Measurements from ENCODE around the gene LACTB. TPM values are rescaled to one million over a fixed set of nuclear protein-coding genes. Genes with fewer than 3 reads are reported as not detected.

The LACTB gene, protein sequence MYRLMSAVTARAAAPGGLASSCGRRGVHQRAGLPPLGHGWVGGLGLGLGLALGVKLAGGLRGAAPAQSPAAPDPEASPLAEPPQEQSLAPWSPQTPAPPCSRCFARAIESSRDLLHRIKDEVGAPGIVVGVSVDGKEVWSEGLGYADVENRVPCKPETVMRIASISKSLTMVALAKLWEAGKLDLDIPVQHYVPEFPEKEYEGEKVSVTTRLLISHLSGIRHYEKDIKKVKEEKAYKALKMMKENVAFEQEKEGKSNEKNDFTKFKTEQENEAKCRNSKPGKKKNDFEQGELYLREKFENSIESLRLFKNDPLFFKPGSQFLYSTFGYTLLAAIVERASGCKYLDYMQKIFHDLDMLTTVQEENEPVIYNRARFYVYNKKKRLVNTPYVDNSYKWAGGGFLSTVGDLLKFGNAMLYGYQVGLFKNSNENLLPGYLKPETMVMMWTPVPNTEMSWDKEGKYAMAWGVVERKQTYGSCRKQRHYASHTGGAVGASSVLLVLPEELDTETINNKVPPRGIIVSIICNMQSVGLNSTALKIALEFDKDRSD
- total RNA-seq (2013; cell fraction: nucleolus; rRNA removed): 28.6 and 37.5 TPM in 2 replicates
- total RNA-seq (2014; rRNA removed): 13.1 and 13.4 TPM in 2 replicates
- total RNA-seq (2014; rRNA removed; fragmentation: Illumina TruSeq; extraction: Trizol): 28.4 and 28.5 TPM in 2 replicates
- total RNA-seq (2021): 16.2 and 20.0 TPM in 2 replicates
- polyA plus RNA-seq (2011; ENCODE audit: low read depth): 11.2 TPM
- 35.3 and 52.7 TPM in 2 replicates for polyA plus RNA-seq (2011; rRNA removed)
- polyA plus RNA-seq (2011; cell fraction: cytosol; rRNA removed): 9.2 and 10.4 TPM in 2 replicates
- polyA plus RNA-seq (2011; cell fraction: nucleus; rRNA removed): 10.1 and 12.2 TPM in 2 replicates
- 14.6 and 21.3 TPM in 2 replicates for polyA plus RNA-seq (2012)
- 30.1 and 62.8 TPM in 2 replicates for polyA plus RNA-seq (2014; fragmentation: Illumina TruSeq; extraction: Trizol)
- polyA plus RNA-seq (2014; fragmentation: Nextera tagmentation; extraction: Ambion mirVana): 10 to 100 TPM in 1 of 2 experiments, 1 to 10 TPM in 1; 5.0 to 12.0 TPM
- polyA plus RNA-seq (2014; rRNA removed): 13.2 and 20.1 TPM in 2 replicates
- 10 to 100 TPM; 14.6 to 17.0 TPM for polyA plus RNA-seq (2016; fragmentation: Nextera tagmentation; extraction: Ambion mirVana)
- polyA minus RNA-seq (2011; rRNA and poly(A)+ RNA removed): 5.8 and 11.8 TPM in 2 replicates
- 4.4 and 5.4 TPM in 2 replicates for polyA minus RNA-seq (2011; cell fraction: cytosol; rRNA and poly(A)+ RNA removed)
- polyA minus RNA-seq (2011; cell fraction: nucleus; rRNA and poly(A)+ RNA removed): 5.8 and 6.1 TPM in 2 replicates
- Bru-seq, nascent RNA: percentile 85 among the genes with signal in this experiment
- percentile 85 among the genes with signal in this experiment for BruChase-seq, experiment 1, labeled RNA remaining after a 6-hour chase
- percentile 83 among the genes with signal in this experiment for BruChase-seq, experiment 2, labeled RNA remaining after a 2-hour chase
- long read RNA-seq, experiment 1, partial matches to known transcripts: 3 of 4 reads
- long read RNA-seq, experiment 1, other reads (novel, unspliced or antisense): 0 of 4 reads
- long read RNA-seq, experiment 2, partial matches to known transcripts: 1 of 5 reads
- long read RNA-seq, experiment 2, other reads (novel, unspliced or antisense): 1 of 5 reads

DNA sequence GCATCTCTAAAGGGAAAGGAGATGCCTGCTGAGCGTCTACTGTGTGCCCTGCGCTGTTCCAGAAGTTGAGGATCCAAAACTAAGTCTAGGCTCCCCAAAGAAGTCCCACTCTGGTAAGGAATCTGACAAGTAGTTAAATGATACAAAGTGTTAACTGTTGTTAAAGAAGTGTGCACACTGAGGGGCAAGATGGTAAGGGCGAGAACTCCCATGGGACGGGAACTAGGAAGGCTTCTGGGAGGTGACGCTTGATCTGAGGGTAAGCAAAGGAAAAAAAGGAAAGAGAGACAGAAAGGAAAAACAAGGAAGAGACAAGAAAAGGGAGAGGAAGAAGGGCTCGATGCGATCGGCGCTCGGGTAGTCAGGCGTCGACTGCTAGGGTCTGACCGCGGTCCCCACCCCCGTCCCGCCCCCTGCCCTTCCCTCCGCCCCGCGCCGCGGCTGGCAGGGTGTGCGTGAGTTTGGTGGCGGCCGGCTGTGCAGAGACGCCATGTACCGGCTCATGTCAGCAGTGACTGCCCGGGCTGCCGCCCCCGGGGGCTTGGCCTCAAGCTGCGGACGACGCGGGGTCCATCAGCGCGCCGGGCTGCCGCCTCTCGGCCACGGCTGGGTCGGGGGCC is at the start of gene LACTB:
Gene LACTB (plus strand): TSS at position 480 of the 620 bp plus-strand sequence. CDS start 11 bp downstream, at position 491.
- intact Hi-C loops (cut with micrococcal nuclease; ENCODE audit: unreplicated experiment): loop anchor here (5.0 kb wide), 1 partner anchor 36 kb away; the partner anchor contains the start of gene RPS27L
- TF ChIP-seq TCF12 (IDR thresholded peaks at IDR 0.05; ENCODE audit: low read depth, low read length): 0 out of 2 replicates have a peak, but pooled peaks have one; percentile 17
- TF ChIP-seq WRNIP1 (IDR thresholded peaks at IDR 0.05; ENCODE audit: borderline replicate concordance, low read depth, low read length): no peak
- peak; percentile 65 for TF ChIP-seq RUNX3 (IDR thresholded peaks at IDR 0.05; ENCODE audit: low read length)
- peak; percentile 71 for TF ChIP-seq POLR2A (IDR thresholded peaks at IDR 0.05; ENCODE audit: low read depth, low read length)
- TF ChIP-seq MEF2B (IDR thresholded peaks at IDR 0.05; ENCODE audit: partially characterized antibody, poor library complexity, severe bottlenecking): peak; percentile 25
- TF ChIP-seq YY1 (IDR thresholded peaks at IDR 0.05; ENCODE audit: low read depth, low read length): peak; percentile 89
- TF ChIP-seq FOXK2 (IDR thresholded peaks at IDR 0.05): peak; percentile 59
- 0 out of 2 replicates have a peak, but pooled peaks have one; percentile 36 for TF ChIP-seq TAF1 (IDR thresholded peaks at IDR 0.05; ENCODE audit: borderline replicate concordance, low read depth, low read length)
- TF ChIP-seq, protein P1, sequence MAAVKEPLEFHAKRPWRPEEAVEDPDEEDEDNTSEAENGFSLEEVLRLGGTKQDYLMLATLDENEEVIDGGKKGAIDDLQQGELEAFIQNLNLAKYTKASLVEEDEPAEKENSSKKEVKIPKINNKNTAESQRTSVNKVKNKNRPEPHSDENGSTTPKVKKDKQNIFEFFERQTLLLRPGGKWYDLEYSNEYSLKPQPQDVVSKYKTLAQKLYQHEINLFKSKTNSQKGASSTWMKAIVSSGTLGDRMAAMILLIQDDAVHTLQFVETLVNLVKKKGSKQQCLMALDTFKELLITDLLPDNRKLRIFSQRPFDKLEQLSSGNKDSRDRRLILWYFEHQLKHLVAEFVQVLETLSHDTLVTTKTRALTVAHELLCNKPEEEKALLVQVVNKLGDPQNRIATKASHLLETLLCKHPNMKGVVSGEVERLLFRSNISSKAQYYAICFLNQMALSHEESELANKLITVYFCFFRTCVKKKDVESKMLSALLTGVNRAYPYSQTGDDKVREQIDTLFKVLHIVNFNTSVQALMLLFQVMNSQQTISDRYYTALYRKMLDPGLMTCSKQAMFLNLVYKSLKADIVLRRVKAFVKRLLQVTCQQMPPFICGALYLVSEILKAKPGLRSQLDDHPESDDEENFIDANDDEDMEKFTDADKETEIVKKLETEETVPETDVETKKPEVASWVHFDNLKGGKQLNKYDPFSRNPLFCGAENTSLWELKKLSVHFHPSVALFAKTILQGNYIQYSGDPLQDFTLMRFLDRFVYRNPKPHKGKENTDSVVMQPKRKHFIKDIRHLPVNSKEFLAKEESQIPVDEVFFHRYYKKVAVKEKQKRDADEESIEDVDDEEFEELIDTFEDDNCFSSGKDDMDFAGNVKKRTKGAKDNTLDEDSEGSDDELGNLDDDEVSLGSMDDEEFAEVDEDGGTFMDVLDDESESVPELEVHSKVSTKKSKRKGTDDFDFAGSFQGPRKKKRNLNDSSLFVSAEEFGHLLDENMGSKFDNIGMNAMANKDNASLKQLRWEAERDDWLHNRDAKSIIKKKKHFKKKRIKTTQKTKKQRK (IDR thresholded peaks at IDR 0.05; ENCODE audit: low read depth, low read length): no peak; the same call in 1 of the 2 replicates
- peak; percentile 36; the same call in 1 of the 2 replicates for TF ChIP-seq ATF7 (IDR thresholded peaks at IDR 0.05; ENCODE audit: low read depth)
- peak; percentile 93 for TF ChIP-seq HDGF (IDR thresholded peaks at IDR 0.05)
- no peak for TF ChIP-seq ZNF217 (IDR thresholded peaks at IDR 0.05)

More for the DNA sequence above, at the start of gene LACTB:
- POLR2A ChIA-PET: no interaction called here
- Histone ChIP-seq H3K4me2 (ENCODE audit: control insufficient read depth, insufficient read depth) (peak within 1 kb of the TSS; percentile 86), H2AFZ (ENCODE audit: control insufficient read depth, low read depth, low read length) (peak within 1 kb of the TSS; percentile 92), H3K9me3 (replicated peaks; ENCODE audit: control insufficient read depth, insufficient read depth, low read length) (peaks cover 15% of the 10 kb centered on the region), H3K9ac (ENCODE audit: control insufficient read depth, insufficient read depth, low read length) (peak within 1 kb of the TSS; percentile 56), H3K4me3 (peak within 1 kb of the TSS; percentile 85), H3K79me2 (ENCODE audit: control insufficient read depth, insufficient read depth, low read length) (peaks cover 6% of the 10 kb centered on the region), H3K27ac (ENCODE audit: control insufficient read depth, insufficient read depth) (peak within 1 kb of the TSS; percentile 50; the same call in 1 of the 2 replicates), H3K36me3 (ENCODE audit: control insufficient read depth in 2 of 2, insufficient read depth in 2 of 2, low read length in 1 of 2) (no peaks in the 10 kb centered on the region; a peak in 1 of 4 replicates), H3K4me1 (ENCODE audit: control insufficient read depth, insufficient read depth, low read length) (no peaks in the 10 kb centered on the region), H3K27me3 (replicated peaks in 1 of 2; ENCODE audit: control insufficient read depth in 2 of 2, insufficient read depth in 2 of 2, low read length in 1 of 2) (no peaks in the 10 kb centered on the region), H4K20me1 (ENCODE audit: control insufficient read depth, insufficient read depth) (no peaks in the 10 kb centered on the region)
- in situ Hi-C loops (cut with MboI): no loop called here
- FAIRE-seq (peak; percentile 83), ATAC-seq (peak; percentile 94), DNase-seq (ENCODE audit: low read depth, low spot score) (peak; percentile 36)
- 11% methylated on average over 17 of the region's 40 CpGs for WGBS (ENCODE audit: insufficient coverage, insufficient replicate concordance, low lambda C conversion rate, missing lambda C conversion rate)
- SMC1A ChIA-PET (ENCODE audit: uncharacterized antibody, unreplicated experiment): no interaction called here
- BruUV-seq (replicated peaks): no TSS peak
- RAD21 ChIA-PET (ENCODE audit: unreplicated experiment): no interaction called here
- CTCF ChIA-PET: interaction anchor here (0.7 kb wide), 1 partner anchor 243 kb away, joined by 5 read pairs; no protein-coding TSS in a partner anchor
